Measurements from ENCODE around the gene AURKA.
"Not testable (repeated sequence)": the region's sequence is repeated elsewhere in the genome, so short reads cannot be mapped to it uniquely, and the experiment has no call there.

DNA sequence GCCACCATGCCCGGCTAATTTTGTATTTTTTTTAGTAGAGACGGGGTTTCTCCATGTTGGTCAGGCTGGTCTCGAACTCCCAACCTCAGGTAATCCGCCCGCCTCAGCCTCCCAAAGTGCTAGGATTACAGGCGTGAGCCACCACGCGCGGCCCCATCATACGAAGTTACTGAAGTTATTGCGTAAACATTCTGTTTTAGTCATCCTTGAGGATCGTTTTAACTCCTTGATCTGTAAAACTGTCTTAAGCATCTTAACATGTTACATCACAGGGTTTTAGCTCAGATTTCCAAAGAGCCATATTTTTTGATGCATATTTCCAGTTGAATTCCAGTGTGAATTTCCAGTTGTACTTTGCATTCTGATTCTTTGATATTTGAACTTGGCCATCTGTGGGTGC, 13.3 kb upstream of the AURKA start:
- TF ChIP-seq CTCF (IDR thresholded peaks at IDR 0.05); POLR2AphosphoS5 (IDR thresholded peaks at IDR 0.05; ENCODE audit: low read depth, low read length): not testable (repeated sequence)

All from Panc1 (cell line).